GM19193 (cell line): Measurements from ENCODE around the gene RSBN1.

Experiments used
- POLR2A ChIP-seq: IDR thresholded peaks from 4 replicates; pipeline ENCODE4 v1.6.1; 2011; ENCODE audit not compliant: insufficient read depth, insufficient read length; ENCODE audit errors: extremely low read depth

The RSBN1 gene

GRCh38 chr1:113811888-113812660, at the start of gene RSBN1:
RSBN1 (minus strand) TSS chr1:113812476; CDS start chr1:113812412, 64 bp downstream.
- TF ChIP-seq POLR2A, result peak; percentile 85

- TF ChIP-seq POLR2A, result no peak
Observed at GRCh38 chr1:113861641-113862040, 49.4 kb upstream of the RSBN1 start.

GRCh38 chr1:113860891-113861290, 48.6 kb upstream of the RSBN1 start:
- TF ChIP-seq POLR2A, result no peak

- no peak for TF ChIP-seq POLR2A
Observed at GRCh38 chr1:113859478-113860175, 47.4 kb upstream of the RSBN1 start.

GRCh38 chr1:113858982-113859381, 46.7 kb upstream of the RSBN1 start:
- TF ChIP-seq POLR2A, result no peak

- TF ChIP-seq POLR2A, result no peak
Observed at GRCh38 chr1:113858418-113858817, 46.1 kb upstream of the RSBN1 start.

- no peak for TF ChIP-seq POLR2A
Observed at GRCh38 chr1:113857776-113858175, 45.5 kb upstream of the RSBN1 start.

- no peak for TF ChIP-seq POLR2A
Observed at GRCh38 chr1:113856401-113856790, 44.1 kb upstream of the RSBN1 start.

GRCh38 chr1:113855630-113856400, 43.5 kb upstream of the RSBN1 start:
- TF ChIP-seq POLR2A, result no peak

- no peak for TF ChIP-seq POLR2A
Observed at GRCh38 chr1:113854234-113854633, 42.0 kb upstream of the RSBN1 start.

- no peak for TF ChIP-seq POLR2A
Observed at GRCh38 chr1:113850127-113850796, 38.0 kb upstream of the RSBN1 start.

- no peak for TF ChIP-seq POLR2A
Observed at GRCh38 chr1:113849072-113849471, 36.8 kb upstream of the RSBN1 start.

GRCh38 chr1:113846391-113847035, 34.2 kb upstream of the RSBN1 start:
- no peak for TF ChIP-seq POLR2A

- TF ChIP-seq POLR2A, result no peak
Observed at GRCh38 chr1:113836534-113836933, 24.3 kb upstream of the RSBN1 start.
